SK-N-SH treated with all-trans-retinoic acid at 6 μM for 48 hours (cell line): ENCODE results near the gene NGFR.

ENCODE experiments used
- CREB5 ChIP-seq: fragments of 250-450 bp; sonication (Bioruptor Pico); IDR thresholded peaks from 2 replicates; pipeline ENCODE4 v1.5.1; 2020; ENCODE audit warnings: low read depth, mild to moderate bottlenecking, moderate library complexity
- ZFP3 ChIP-seq: fragments of 250-450 bp; sonication (Bioruptor Pico); IDR thresholded peaks from 2 replicates; pipeline ENCODE4 v1.5.0; 2020; ENCODE audit warnings: mild to moderate bottlenecking, moderate library complexity

GRCh38 chr17:49450181-49450580 lies 44.9 kb upstream of the NGFR start:
- TF ChIP-seq ZFP3 (CRISPR knock-in tag): no peak
- no peak for TF ChIP-seq CREB5 (CRISPR knock-in tag)
